Neural progenitor cell (in vitro differentiated cells): Measurements from ENCODE around the gene ABCC1.

Experiments
- CTCF ChIP-seq: fragments of 200-600 bp; sonication (generic); IDR thresholded peaks from 2 replicates; pipeline ENCODE4 v1.5.1; 2017; ENCODE audit warnings: antibody characterized with exemption, mild to moderate bottlenecking
- EZH2 ChIP-seq: fragments of 200-600 bp; sonication (generic); IDR thresholded peaks from 2 replicates; pipeline ENCODE4 v1.6.1; 2017; ENCODE audit warnings: antibody characterized with exemption, mild to moderate bottlenecking, moderate library complexity

- TF ChIP-seq CTCF (no peak), EZH2 (no peak)
These were observed 1.4 kb upstream of the ABCC1 start for GRCh38 chr16:15947983-15948509.
